ENCODE measurements around the gene DUSP6. TPM values are rescaled to one million over a fixed set of nuclear protein-coding genes. Genes with fewer than 3 reads are reported as not detected.

DUSP6 gene
- total RNA-seq, 2 experiments from 2014 or later: 76.3 to 100 TPM

DNA sequence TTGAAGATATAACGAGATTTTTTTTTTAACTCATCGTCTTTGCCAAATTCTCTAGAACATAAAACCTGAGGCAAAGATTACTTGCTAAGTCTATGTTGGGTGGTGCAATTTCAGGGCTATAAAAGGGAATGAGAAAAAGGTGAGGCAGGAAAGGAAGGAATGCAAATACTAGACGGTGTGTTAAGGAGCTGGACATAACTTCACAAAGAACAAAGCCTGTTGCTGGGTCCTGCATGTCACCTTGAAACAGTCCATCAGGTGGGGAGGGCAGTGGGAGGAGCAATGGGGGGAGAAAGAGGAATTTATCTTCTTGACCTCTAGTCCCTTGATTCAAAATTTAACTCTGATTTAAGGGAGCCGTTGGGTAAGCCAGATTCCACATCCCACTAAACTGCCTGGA lies 16.1 kb upstream of the DUSP6 start:
- ATAC-seq: no peak
- Mint-ChIP-seq H3K4me3 (no peak overlapping the region), H3K9me3 (ENCODE audit: low read depth) (no peaks in the 10 kb centered on the region), H3K27ac (no peak overlapping the region), H3K27me3 (no peaks in the 10 kb centered on the region), H3K36me3 (peaks cover 4% of the 10 kb centered on the region), H3K4me1 (peaks cover 27% of the 10 kb centered on the region)
- CTCF ChIA-PET: interaction anchor here (1.6 kb wide), 1 partner anchor 12 kb away, joined by 4 read pairs; no protein-coding TSS in a partner anchor
- DNase-seq: no peak

DNA sequence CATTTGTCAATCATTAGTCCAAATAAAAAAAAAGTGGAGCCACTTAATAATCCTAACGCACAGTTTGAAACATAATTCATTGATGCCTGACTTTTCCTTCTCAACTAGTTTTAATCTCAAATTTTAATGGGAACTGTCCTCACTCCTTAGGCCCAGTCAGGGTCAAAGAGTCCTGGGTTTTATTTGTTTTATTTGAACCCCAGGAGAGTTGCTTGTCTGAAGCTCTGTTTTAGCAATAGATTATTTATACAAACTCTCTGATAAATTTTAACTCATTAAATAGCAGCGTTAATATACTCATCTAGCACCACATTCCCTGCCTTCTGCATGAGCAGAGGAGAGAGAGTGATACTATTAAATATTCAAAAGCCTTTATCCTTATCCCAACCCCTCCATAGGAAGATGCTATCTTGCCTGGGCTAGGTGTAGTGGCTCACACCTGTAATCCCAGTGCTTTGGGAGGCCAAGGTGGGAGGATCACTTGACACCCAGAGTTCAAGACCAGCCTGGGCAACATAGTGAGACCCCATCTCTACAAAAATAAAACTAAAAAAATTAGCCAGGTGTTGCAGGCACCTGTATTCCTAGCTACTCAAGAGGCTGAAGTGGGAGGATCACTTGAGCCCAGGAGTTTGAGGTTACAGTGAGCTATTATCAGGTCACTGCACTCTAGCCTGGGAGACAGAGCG lies 14.5 kb upstream of the DUSP6 start:
- H3K27me3 Mint-ChIP-seq: no peaks in the 10 kb centered on the region
- no peak for DNase-seq
- no peaks in the 10 kb centered on the region for H3K9me3 Mint-ChIP-seq (ENCODE audit: low read depth)
- ATAC-seq: no peak
- H3K4me3 Mint-ChIP-seq: no peak overlapping the region
- CTCF ChIA-PET: no interaction called here
- H3K27ac Mint-ChIP-seq: no peak overlapping the region
- H3K4me1 Mint-ChIP-seq: peaks cover 28% of the 10 kb centered on the region
- H3K36me3 Mint-ChIP-seq: peaks cover 2% of the 10 kb centered on the region

DNA sequence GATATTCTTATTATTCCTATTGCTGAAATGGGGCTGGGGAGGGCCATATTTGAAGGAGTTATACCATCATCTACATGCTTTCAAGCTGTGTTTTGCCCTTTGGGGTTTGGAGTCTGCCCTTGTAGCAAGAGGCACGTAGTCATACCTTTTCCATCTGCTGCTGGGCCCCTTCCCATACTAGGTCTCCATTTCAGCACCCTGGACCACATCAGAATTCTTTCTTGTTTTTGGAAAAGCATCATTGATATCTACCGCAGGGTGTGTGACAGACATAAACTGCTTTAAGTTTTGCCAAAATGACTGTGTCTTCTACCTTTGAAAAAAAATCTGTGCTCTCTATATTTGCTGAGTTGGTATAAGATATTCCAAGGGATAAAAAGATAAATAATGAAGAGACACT lies 12.3 kb upstream of the DUSP6 start:
- Mint-ChIP-seq H3K27me3 (no peaks in the 10 kb centered on the region), H3K27ac (no peak overlapping the region), H3K4me3 (no peak overlapping the region), H3K9me3 (ENCODE audit: low read depth) (no peaks in the 10 kb centered on the region), H3K36me3 (peaks cover 2% of the 10 kb centered on the region), H3K4me1 (peaks cover 16% of the 10 kb centered on the region)
- DNase-seq (no peak), ATAC-seq (no peak)
- CTCF ChIA-PET: interaction anchor here (1.2 kb wide), 1 partner anchor 13 kb away, joined by 3 read pairs; the partner anchor contains the start of gene DUSP6

DNA sequence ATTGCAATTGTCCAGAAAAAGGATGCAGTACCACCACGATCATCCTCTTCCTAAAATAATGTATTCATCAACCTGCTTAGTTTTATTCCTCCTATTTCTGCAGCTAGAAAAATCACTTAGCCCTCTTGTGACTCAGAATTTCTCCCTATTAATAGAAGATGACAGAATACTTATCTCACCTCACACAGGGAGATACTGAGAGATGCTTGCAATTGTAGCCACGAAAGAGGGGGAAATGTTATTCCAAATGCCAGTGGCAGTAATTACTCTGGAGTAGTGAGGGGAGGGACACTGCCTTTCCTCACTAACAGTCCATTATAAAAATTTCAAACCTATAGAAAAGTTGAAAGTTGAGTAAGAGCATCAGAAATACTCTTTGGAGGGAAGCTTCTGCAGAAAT lies 11.8 kb upstream of the DUSP6 start:
- Mint-ChIP-seq H3K9me3 (ENCODE audit: low read depth) (no peaks in the 10 kb centered on the region), H3K4me3 (no peak overlapping the region), H3K4me1 (peaks cover 16% of the 10 kb centered on the region), H3K27ac (no peak overlapping the region), H3K27me3 (no peaks in the 10 kb centered on the region), H3K36me3 (peaks cover 2% of the 10 kb centered on the region)
- CTCF ChIA-PET: no interaction called here
- DNase-seq (no peak), ATAC-seq (no peak)

DNA sequence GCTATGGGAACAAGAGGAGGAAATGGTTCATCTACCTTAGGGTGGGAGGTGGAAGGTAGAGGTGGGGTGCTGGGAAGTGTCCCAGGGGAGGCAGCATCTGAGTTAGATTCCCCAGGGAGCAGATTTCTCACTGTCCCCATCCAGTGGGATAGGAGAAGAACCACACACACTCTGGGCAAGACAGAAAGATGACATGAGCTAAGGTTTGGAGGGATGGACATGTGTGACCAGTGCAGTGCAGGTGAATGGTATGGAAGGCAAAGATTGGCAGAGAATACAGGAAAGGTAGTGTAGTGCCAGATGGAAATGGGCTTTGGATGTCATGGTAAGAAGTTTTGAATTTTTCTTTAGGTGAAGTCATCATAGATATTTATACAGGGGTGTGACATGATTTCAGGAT lies 11.3 kb upstream of the DUSP6 start:
- CTCF ChIA-PET: interaction anchor here (0.7 kb wide), 1 partner anchor 9 kb away, joined by 3 read pairs; no protein-coding TSS in a partner anchor
- H3K27ac Mint-ChIP-seq: no peak overlapping the region
- H3K4me3 Mint-ChIP-seq: no peak overlapping the region

DNA sequence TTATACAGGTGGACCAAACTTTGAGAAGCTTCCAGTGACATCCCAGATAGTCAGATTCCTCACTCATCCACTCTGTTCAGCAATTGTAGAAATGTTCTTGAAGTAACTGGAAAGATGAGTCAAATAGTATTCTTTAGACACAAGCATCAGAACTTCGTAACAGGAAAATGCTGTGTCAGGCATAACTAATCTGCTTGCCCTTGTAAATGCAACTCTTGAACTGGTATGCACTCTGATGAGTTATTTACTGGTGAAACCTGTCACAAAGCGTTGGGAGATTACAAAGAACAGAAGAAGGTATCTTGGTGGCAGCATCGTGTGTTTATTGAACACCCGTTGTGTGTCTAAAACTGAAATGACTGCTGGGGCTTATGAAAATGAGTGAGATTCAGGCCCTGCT lies 10.8 kb upstream of the DUSP6 start:
- Mint-ChIP-seq H3K4me3 (no peak overlapping the region), H3K9me3 (ENCODE audit: low read depth) (no peaks in the 10 kb centered on the region), H3K27me3 (no peaks in the 10 kb centered on the region), H3K36me3 (no peaks in the 10 kb centered on the region), H3K27ac (no peak overlapping the region), H3K4me1 (peaks cover 16% of the 10 kb centered on the region)
- DNase-seq: no peak
- ATAC-seq: peak; percentile 45
- CTCF ChIA-PET: interaction anchor here (0.6 to 0.7 kb wide), 2 partner anchors 9 to 26 kb away, joined by 3 to 4 read pairs; no protein-coding TSS in a partner anchor

More for the DNA sequence above, 11.3 kb upstream of the DUSP6 start:
- ATAC-seq (no peak), DNase-seq (no peak)
- no peaks in the 10 kb centered on the region for H3K9me3 Mint-ChIP-seq (ENCODE audit: low read depth)
- peaks cover 16% of the 10 kb centered on the region for H3K4me1 Mint-ChIP-seq
- no peaks in the 10 kb centered on the region for H3K27me3 Mint-ChIP-seq
- H3K36me3 Mint-ChIP-seq: peaks cover 2% of the 10 kb centered on the region

DNA sequence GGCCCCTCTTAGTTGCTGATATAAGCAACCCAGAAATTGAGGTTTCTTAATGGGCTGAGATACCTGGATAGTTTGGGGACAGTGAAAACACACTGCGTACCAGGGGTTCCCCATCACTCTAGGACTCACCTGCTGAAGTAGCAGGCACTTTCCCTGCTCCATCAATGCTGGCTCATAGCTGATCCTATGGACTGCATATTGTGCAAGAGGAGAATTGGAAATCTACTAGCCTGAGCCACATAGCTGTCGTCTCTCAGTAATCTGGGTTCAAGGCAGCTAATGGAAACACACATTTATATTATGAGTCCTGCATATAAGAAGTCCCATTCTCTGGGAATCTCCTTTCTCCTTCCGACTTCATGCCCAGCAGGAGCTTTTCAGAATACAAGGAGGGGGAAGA lies 7.3 kb upstream of the DUSP6 start:
- peaks cover 6% of the 10 kb centered on the region for H3K36me3 Mint-ChIP-seq
- DNase-seq (no peak), ATAC-seq (no peak)
- H3K27ac Mint-ChIP-seq: no peak overlapping the region
- peaks cover 26% of the 10 kb centered on the region for H3K4me1 Mint-ChIP-seq
- H3K27me3 Mint-ChIP-seq: no peaks in the 10 kb centered on the region
- no peak overlapping the region for H3K4me3 Mint-ChIP-seq
- H3K9me3 Mint-ChIP-seq (ENCODE audit: low read depth): no peaks in the 10 kb centered on the region
- CTCF ChIA-PET: no interaction called here

DNA sequence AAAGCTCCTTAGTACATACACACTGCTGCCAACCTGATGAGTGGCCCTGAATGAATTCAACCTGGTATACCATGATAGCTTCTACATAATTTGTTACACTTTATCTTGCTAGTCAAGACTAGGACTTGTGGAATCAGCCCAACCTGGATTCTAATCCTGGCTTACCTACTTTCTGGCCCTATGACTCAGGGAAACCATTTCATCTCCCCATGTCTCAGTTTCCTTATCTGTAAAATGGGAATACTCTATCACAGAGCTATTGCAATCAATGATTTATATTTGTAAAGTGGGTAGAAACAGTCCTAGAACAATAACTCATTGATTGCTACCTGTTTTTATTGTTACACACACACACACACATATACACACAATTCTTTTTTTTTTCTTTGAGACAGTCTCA lies 6.5 kb upstream of the DUSP6 start:
- no peak for DNase-seq
- CTCF ChIA-PET: interaction anchor here (0.7 to 1.5 kb wide), 3 partner anchors 10 to 103 kb away, joined by 3 to 4 read pairs (median 4); no protein-coding TSS in a partner anchor
- H3K27ac Mint-ChIP-seq: no peak overlapping the region
- ATAC-seq: no peak
- H3K4me3 Mint-ChIP-seq: no peak overlapping the region
- peaks cover 30% of the 10 kb centered on the region for H3K4me1 Mint-ChIP-seq
- no peaks in the 10 kb centered on the region for H3K9me3 Mint-ChIP-seq (ENCODE audit: low read depth)
- peaks cover 6% of the 10 kb centered on the region for H3K36me3 Mint-ChIP-seq
- H3K27me3 Mint-ChIP-seq: no peaks in the 10 kb centered on the region

DNA sequence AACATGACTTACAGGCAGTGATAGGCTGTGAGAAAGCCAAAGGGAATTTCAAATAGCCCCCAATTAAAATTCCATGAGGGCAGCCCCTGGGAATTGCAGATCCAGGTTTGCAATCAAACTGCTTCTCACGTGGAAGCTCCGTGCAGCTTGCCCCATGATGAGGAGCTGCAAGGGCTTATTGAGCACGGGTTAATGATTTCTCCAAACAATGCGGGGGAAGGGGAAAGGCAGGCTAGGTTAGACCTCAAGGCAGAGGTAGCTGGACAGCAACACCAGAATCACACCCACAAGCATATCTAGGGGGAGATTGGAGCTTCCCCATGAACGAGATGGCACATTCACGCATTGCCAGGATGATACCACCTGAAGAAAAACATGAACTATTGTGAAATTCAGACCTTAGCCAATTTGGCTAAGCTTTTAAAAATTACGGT lies 5.0 kb upstream of the DUSP6 start:
- Mint-ChIP-seq H3K4me1 (peaks cover 19% of the 10 kb centered on the region), H3K27ac (no peak overlapping the region), H3K4me3 (no peak overlapping the region), H3K9me3 (ENCODE audit: low read depth) (no peaks in the 10 kb centered on the region), H3K36me3 (peaks cover 6% of the 10 kb centered on the region), H3K27me3 (no peaks in the 10 kb centered on the region)
- ATAC-seq: no peak
- no peak for DNase-seq
- CTCF ChIA-PET: interaction anchor here (0.8 to 1.5 kb wide), 3 partner anchors 8 to 102 kb away, joined by 3 to 4 read pairs (median 3); no protein-coding TSS in a partner anchor

DNA sequence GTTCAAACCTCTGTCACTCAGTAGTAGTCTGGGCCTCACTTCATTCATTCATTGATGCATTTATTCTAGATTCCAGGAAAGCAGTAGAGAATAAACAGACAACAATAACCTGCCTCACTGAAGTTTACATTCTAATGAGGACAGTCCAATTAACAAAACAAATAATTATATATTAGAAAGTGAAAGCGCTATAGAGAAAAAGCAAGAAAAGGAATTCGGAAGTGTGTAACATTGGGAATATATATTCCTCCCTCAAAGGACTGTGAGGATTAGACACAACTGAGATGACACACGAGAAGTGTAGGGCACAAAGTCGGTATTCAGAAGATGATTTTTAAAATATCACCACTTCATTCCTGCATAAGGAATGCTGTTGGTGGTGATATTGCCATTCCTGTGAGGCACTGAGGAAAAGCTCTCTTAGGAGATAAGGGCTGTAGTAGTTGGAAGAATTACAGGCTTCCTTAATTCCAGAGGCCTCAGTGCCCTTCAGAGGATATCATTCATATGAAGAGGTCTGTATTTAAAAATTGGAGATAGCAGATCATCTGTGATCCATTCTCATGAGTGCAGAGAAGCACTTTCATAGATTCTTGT lies 3.9 kb upstream of the DUSP6 start:
- CTCF ChIA-PET: no interaction called here
- Mint-ChIP-seq H3K9me3 (ENCODE audit: low read depth) (no peaks in the 10 kb centered on the region), H3K27ac (no peak overlapping the region), H3K27me3 (no peaks in the 10 kb centered on the region), H3K4me3 (no peak overlapping the region), H3K36me3 (peaks cover 10% of the 10 kb centered on the region), H3K4me1 (peaks cover 18% of the 10 kb centered on the region)
- ATAC-seq: no peak
- no peak for DNase-seq

DNA sequence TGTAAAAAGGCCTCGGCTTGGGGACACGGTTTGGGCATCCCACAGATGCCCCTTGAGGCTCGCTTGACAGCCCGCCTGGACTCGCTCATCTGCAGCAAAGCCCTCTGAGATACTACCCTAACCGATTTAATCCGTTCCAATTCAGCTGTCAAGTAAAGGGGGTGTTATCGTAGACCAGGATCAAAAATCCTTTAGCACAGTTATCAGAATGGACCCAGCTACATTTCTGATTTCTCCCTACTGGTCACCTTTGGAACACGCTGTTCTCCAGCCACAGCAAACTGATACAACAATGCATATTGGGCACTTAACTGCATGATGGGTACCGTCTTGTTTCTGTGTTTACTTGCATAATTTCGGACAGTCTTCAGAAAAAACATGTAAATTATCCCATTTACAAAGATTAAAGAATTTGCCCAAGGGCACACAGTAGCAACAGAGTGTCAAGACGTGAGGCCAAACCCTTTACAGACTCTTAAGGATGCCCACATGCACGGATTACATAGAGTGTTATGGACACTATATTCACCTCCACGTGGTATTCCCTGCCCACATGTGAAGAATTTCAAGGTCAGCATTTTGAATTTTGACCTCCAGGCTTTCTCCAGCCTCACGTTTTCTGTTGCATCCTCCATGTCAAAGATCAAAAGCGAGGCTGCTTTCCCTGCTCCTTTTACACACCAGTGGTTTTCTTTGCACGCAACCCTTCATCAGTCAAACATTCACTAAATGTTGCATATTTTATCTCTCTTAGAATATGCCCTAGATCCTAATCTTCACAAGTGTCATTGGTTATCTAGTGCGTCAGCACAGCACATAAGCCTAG lies 3.2 kb upstream of the DUSP6 start:
- Mint-ChIP-seq H3K27me3 (no peaks in the 10 kb centered on the region), H3K4me1 (peaks cover 18% of the 10 kb centered on the region), H3K4me3 (peak overlapping the region; percentile 93), H3K27ac (peak overlapping the region; percentile 93), H3K9me3 (ENCODE audit: low read depth) (no peaks in the 10 kb centered on the region), H3K36me3 (peaks cover 17% of the 10 kb centered on the region)
- ATAC-seq (no peak), DNase-seq (no peak)
- CTCF ChIA-PET: interaction anchor here (1.7 to 7.3 kb wide), 4 partner anchors 10 to 111 kb away, joined by 4 to 53 read pairs (median 16); no protein-coding TSS in a partner anchor

GRCh38 chr12:89354612-89355067 lies 2.3 kb upstream of the DUSP6 start:
- peaks cover 26% of the 10 kb centered on the region for H3K36me3 Mint-ChIP-seq
- ATAC-seq (no peak), DNase-seq (no peak)
- no peaks in the 10 kb centered on the region for H3K27me3 Mint-ChIP-seq
- CTCF ChIA-PET: interaction anchor here (1.0 to 7.3 kb wide), 11 partner anchors 9 to 335 kb away, joined by 3 to 53 read pairs (median 4); no protein-coding TSS in a partner anchor
- peak overlapping the region; percentile 93 for H3K27ac Mint-ChIP-seq
- H3K4me1 Mint-ChIP-seq: peaks cover 20% of the 10 kb centered on the region
- H3K4me3 Mint-ChIP-seq: peak overlapping the region; percentile 93
- no peaks in the 10 kb centered on the region for H3K9me3 Mint-ChIP-seq (ENCODE audit: low read depth)
